Urinary bladder (tissue), 4 donors: ENCODE results near the gene ACBD4. TPM values are rescaled to one million over a fixed set of nuclear protein-coding genes. Genes with fewer than 3 reads are reported as not detected.

Source experiments
- DNase-seq: peaks from one replicate; pipeline ENCODE4 v3.0.0-alpha.2; 2015; ENCODE audit errors: extremely low spot score
- H3K27ac ChIP-seq: one replicate; pipeline ENCODE4 v1.5.1; 2013; ENCODE audit warnings: low read depth, mild to moderate bottlenecking, moderate library complexity
- H3K36me3 ChIP-seq: one replicate; pipeline ENCODE4 v1.6.1; 2013; ENCODE audit warnings: mild to moderate bottlenecking, moderate library complexity; ENCODE audit not compliant: insufficient read depth
- H3K4me1 ChIP-seq: one replicate; pipeline ENCODE4 v1.6.1; 2013; ENCODE audit warnings: mild to moderate bottlenecking, moderate library complexity; ENCODE audit not compliant: insufficient read depth
- H3K4me3 ChIP-seq: one replicate; pipeline ENCODE4 v1.5.1; 2013; ENCODE audit warnings: low read depth, low read length
- WGBS: extraction: QIAGEN DNeasy Blood & Tissue Kit; methylation state at CpG from one replicate; pipeline ENCODE4 v1.1.7; 2013; 5-methylcytosine and 5-hydroxymethylcytosine counted together
- polyA plus RNA-seq: library from polyadenylated mRNA; stranded (reverse); fragments of 200-250 nt; gene quantifications from one replicate; pipeline ENCODE4 v1.2.3, GENCODE V29; 2013
- total RNA-seq: library from RNA; depleted of rRNA; stranded (reverse); fragments of >200 nt; gene quantifications from one replicate; pipeline ENCODE4 v1.2.3, GENCODE V29; 2014
- donor health status: healthy with polysubstance abuse.
- donor health status: healthy.

The ACBD4 gene
- total and polyA plus RNA-seq, 2 donors = 4.5 to 18.2 TPM

- Histone ChIP-seq H3K27ac (peak overlapping the region; percentile 92), H3K4me1 (peaks cover 1% of the 10 kb centered on the region), H3K36me3 (no peaks in the 10 kb centered on the region), H3K4me3 (no peak overlapping the region)
- DNase-seq = no peak
- 66% methylated on average over 13 of the region's 13 CpGs for WGBS
Observed at GRCh38 chr17:45143094-45143670, 7.7 kb downstream of the ACBD4 start.

GRCh38 chr17:45143767-45144198 lies 8.3 kb downstream of the ACBD4 start:
- WGBS = under 1% methylated on average over 21 of the region's 21 CpGs
- peaks cover 1% of the 10 kb centered on the region for H3K4me1 ChIP-seq
- peak overlapping the region; percentile 92 for H3K27ac ChIP-seq
- H3K4me3 ChIP-seq = peak overlapping the region; percentile 34
- no peaks in the 10 kb centered on the region for H3K36me3 ChIP-seq
- DNase-seq = peak; percentile 87

DNA sequence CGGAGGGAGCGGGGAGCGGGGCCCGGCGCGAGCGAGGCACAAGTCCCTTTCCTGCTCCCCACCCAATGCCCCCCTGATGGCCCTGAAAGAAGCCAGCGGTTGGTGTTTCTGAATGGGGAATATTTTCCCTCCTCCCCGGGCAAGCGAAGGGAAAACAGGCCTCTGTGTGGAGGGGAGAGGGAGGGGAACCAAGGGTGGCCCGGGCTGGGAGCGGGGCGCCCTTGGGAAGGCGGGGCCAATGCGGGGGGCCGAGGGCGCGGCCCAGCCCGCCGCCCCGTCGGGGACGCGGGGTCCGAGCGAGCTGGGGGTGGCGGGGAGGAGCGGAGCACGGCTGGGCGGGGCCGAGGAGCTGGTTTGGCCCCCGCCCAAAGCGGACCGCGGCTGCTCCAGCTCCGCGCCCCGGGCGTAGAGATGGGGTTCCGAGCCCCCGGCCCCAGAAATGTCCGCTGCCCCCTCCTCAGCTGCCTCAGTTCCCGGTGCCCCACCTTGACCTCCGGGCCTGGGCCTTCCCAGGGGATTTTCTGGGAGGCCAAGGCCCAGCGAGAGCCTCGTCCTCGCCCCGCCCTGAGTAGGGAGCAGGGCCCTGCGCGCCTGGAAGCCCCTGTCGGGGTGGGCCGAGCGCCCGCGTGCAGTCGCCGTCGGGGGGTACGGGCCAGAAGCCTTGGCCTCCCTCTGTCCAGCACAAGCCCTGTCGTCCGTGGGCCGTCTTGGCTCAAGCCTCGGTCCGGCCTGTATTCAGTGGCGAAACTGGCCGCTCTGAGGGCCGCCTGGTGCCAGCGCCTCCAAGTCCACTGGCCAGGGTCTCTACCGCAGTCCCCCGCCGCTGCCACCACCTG lies 8.9 kb downstream of the ACBD4 start:
- WGBS = 11% methylated on average over 71 of the region's 71 CpGs
- Histone ChIP-seq H3K27ac (peak overlapping the region; percentile 92), H3K4me3 (peak overlapping the region; percentile 34), H3K36me3 (no peaks in the 10 kb centered on the region), H3K4me1 (peaks cover 1% of the 10 kb centered on the region)
- no peak for DNase-seq

GRCh38 chr17:45145035-45145389 lies 9.5 kb downstream of the ACBD4 start:
- Histone ChIP-seq H3K36me3 (no peaks in the 10 kb centered on the region), H3K4me1 (peaks cover 1% of the 10 kb centered on the region), H3K4me3 (no peak overlapping the region), H3K27ac (peak overlapping the region; percentile 87)
- 75% methylated on average over 8 of the region's 8 CpGs for whole genome bisulfite sequencing
- DNase-seq = no peak

DNA sequence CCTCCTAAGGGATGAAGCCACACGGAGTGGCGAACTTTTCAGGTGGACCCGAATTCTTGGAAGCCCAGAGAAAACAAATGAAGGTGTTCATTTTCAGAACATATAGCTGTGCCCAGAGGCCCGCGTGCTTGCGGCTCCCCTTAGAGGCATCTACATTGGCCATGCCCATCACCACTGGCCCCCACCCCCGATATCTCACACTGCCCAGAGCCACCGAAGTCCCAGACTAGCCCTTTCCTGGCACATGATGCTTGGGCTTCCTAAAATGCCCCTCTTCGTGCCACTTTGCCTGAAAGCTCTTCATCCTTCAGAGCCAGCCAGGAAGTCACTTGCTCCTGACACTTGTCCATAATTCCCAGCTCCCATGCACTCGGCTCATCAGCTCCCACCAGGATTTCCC lies 10.7 kb downstream of the ACBD4 start:
- 86% methylated on average over 10 of the region's 10 CpGs for WGBS
- Histone ChIP-seq H3K4me3 (no peak overlapping the region), H3K4me1 (peaks cover 1% of the 10 kb centered on the region), H3K36me3 (no peaks in the 10 kb centered on the region), H3K27ac (peak overlapping the region; percentile 41)
- no peak for DNase-seq

- peak overlapping the region; percentile 58 for H3K4me3 ChIP-seq
- no peaks in the 10 kb centered on the region for H3K36me3 ChIP-seq
- H3K27ac ChIP-seq = no peak overlapping the region
- WGBS = 76% methylated on average over 4 of the region's 4 CpGs
- peaks cover 1% of the 10 kb centered on the region for H3K4me1 ChIP-seq
- DNase-seq = no peak
Observed at GRCh38 chr17:45146592-45146889, 11.1 kb downstream of the ACBD4 start.

GRCh38 chr17:45146890-45147580 lies 11.5 kb downstream of the ACBD4 start:
- Histone ChIP-seq H3K36me3 (no peaks in the 10 kb centered on the region), H3K27ac (peak overlapping the region; percentile 93), H3K4me3 (peak overlapping the region; percentile 58), H3K4me1 (peaks cover 2% of the 10 kb centered on the region)
- DNase-seq = no peak
- 6% methylated on average over 29 of the region's 29 CpGs for WGBS

DNA sequence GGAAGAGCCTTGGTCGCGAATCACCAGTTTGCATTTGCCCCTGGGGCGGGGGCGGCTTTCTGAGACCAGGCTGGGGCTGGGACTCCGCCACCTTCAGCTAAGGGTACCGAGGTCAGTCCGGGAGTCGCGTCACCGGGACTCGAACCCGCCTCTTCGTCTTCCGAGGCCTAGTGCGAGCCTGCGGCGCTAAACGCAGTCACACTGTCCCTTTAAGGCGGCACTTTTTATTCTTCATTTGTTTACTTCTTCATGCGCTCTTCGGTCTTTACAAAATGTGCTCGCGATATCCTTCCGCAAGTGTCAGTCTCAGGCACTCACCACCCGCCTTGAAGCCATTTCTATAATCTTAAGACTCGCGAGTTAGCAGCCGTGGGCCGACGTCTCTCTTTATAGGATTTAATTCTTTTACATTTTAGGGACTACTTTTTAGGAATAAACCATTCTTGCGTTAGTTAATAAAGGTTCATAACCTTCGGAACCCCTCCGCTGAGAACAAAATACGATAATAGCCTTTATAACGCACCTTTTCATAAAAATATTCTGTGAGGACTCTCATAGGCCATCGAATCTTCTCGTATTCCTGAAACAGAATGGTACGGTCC lies 12.2 kb downstream of the ACBD4 start:
- H3K36me3 ChIP-seq = no peaks in the 10 kb centered on the region
- H3K27ac ChIP-seq = peak overlapping the region; percentile 93
- H3K4me3 ChIP-seq = peak overlapping the region; percentile 58
- no peak for DNase-seq
- under 1% methylated on average over 38 of the region's 38 CpGs for WGBS
- peaks cover 2% of the 10 kb centered on the region for H3K4me1 ChIP-seq

DNA sequence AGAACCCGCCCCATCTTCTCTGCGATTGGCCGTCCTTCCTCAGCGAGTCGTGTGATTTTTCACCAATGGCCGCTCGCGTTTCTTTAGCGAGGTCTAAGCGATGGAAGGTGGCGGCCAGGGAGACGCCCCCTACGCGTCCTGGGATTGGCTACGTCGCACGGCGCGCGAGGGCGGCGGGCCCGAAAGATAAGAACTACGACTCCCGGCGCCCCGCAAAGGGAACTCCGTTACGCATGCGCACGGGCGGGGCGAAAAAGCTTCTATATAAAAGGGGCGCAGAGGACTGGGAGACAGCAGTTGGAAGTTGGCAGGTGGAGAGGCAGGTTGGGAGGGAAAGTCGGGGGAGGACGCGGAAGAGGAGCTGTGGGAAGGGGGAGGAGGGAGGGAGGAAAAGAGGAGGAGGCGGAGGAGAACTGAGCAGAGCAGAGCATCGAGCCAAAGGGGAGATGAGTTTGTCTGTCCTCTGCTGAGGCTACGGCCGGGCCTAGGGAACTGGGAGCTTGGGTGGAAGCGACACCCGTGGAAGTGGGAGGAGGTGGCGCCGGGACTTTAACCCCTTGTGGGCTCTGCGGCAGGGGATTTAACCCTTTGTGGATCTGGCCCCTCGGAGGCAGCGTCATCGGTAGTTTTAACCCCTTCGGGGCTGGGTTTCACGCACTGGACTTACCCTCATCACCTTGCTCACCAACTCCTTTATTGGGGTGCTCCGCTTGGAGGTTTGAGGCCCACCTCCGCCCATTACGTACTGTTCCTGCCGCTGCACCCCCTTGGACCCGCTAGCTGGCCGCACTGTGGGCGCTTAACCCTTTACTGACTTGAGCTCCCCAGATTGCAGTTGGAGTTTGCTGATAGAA lies 12.9 kb downstream of the ACBD4 start, which contains the start of gene HEXIM1:
Gene HEXIM1 (plus strand): TSS at position 293 of the 854 bp plus-strand sequence. CDS start 716 bp downstream, outside the sequence.
- peak within 1 kb of the TSS; percentile 94 for H3K27ac ChIP-seq
- under 1% methylated on average over 58 of the region's 58 CpGs for WGBS
- DNase-seq = peak; percentile 100
- H3K36me3 ChIP-seq = no peaks in the 10 kb centered on the region
- peaks cover 2% of the 10 kb centered on the region for H3K4me1 ChIP-seq
- H3K4me3 ChIP-seq = peak within 1 kb of the TSS; percentile 65

DNA sequence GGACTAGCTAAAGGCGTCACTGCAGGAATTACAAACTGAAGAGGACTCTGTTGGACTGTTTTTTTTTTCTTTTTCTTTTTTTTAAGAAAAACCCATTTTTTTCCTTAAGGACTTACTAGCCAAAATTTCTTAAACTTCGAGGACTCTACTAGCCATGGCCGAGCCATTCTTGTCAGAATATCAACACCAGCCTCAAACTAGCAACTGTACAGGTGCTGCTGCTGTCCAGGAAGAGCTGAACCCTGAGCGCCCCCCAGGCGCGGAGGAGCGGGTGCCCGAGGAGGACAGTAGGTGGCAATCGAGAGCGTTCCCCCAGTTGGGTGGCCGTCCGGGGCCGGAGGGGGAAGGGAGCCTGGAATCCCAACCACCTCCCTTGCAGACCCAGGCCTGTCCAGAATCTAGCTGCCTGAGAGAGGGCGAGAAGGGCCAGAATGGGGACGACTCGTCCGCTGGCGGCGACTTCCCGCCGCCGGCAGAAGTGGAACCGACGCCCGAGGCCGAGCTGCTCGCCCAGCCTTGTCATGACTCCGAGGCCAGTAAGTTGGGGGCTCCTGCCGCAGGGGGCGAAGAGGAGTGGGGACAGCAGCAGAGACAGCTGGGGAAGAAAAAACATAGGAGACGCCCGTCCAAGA lies 13.7 kb downstream of the ACBD4 start:
- peaks cover 2% of the 10 kb centered on the region for H3K4me1 ChIP-seq
- H3K4me3 ChIP-seq = peak overlapping the region; percentile 65
- no peak for DNase-seq
- H3K27ac ChIP-seq = peak overlapping the region; percentile 94
- no peaks in the 10 kb centered on the region for H3K36me3 ChIP-seq
- under 1% methylated on average over 32 of the region's 32 CpGs for WGBS

- peak overlapping the region; percentile 65 for H3K4me3 ChIP-seq
- H3K36me3 ChIP-seq = no peaks in the 10 kb centered on the region
- no peak for DNase-seq
- peaks cover 2% of the 10 kb centered on the region for H3K4me1 ChIP-seq
- peak overlapping the region; percentile 94 for H3K27ac ChIP-seq
- under 1% methylated on average over 56 of the region's 56 CpGs for WGBS
Observed at GRCh38 chr17:45149669-45150664, 14.5 kb downstream of the ACBD4 start.
